H1 (cell line): ENCODE measurements around the gene EPB41L2. TPM values are rescaled to one million over a fixed set of nuclear protein-coding genes. Genes with fewer than 3 reads are reported as not detected.

Experiments
- MAFK ChIP-seq: IDR thresholded peaks from 2 replicates; pipeline ENCODE4 v1.6.1; 2012; ENCODE audit warnings: low read depth, mild to moderate bottlenecking, improper control_type of control experiment, low read length
- TBP ChIP-seq: IDR thresholded peaks from 2 replicates; pipeline ENCODE4 v1.6.1; 2011; ENCODE audit warnings: low read depth, low read length, improper control_type of control experiment
- polyA plus RNA-seq, 7 experiments: library from polyadenylated mRNA; depleted of rRNA in 3 of 7; stranded (reverse) in 5 of 7; unstranded in 2 of 7; fragments of >200 nt in 5 of 7; fragments of 200-250 nt in 2 of 7; gene quantifications; 1 replicate in 5 of 7; 2 replicates in 1 of 7; 4 replicates in 1 of 7; pipeline versions ENCODE4 v1.2.1 to v1.2.3, GENCODE V29; 2011 to 2013; ENCODE audit warnings: missing spikeins in 2 of 7, mixed read lengths in 2 of 7
- total RNA-seq: library from RNA; stranded (reverse); fragmentation: NEBNext Ultra II Directional; extraction: Animal tissue kit (Norgen Biotek cat#: 25700); gene quantifications from 2 replicates; pipeline ENCODE4 v1.2.1, GENCODE V29; 2021
- TF ChIP-seq, protein P1 (sequence below): fragments of 300-600 bp; sonication (generic); IDR thresholded peaks from 2 replicates; pipeline ENCODE4 v1.7.1; 2012; ENCODE audit warnings: low read length, moderate library complexity, mild to moderate bottlenecking, inconsistent platforms; ENCODE audit not compliant: insufficient replicate concordance

The EPB41L2 gene
- total and polyA plus RNA-seq, 2 of the 8 experiments (the other 6 are each of a cell fraction or from before 2014, with no cell fraction given), result 22.5 to 123 TPM

DNA sequence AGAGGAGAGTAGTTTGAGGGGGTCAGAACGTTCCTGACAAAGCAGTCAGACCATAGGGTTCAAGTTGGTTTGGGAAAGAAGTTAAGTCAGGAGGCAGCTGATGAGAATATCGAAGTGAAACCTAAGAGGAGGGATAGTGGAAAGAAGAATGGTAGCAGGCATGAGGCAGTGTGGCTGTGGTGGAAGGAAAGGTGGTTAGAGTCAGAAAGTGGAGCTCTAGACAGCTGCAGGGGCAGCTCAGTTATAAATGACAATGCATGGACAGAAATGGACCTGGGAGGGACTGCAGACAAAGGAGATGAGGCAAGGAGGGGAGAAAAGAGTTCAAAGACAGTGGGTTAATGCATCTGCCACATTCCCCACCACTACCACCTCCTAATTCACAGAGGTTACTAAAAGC lies 169.3 kb downstream of the EPB41L2 start (continued):
- TF ChIP-seq, protein P1, sequence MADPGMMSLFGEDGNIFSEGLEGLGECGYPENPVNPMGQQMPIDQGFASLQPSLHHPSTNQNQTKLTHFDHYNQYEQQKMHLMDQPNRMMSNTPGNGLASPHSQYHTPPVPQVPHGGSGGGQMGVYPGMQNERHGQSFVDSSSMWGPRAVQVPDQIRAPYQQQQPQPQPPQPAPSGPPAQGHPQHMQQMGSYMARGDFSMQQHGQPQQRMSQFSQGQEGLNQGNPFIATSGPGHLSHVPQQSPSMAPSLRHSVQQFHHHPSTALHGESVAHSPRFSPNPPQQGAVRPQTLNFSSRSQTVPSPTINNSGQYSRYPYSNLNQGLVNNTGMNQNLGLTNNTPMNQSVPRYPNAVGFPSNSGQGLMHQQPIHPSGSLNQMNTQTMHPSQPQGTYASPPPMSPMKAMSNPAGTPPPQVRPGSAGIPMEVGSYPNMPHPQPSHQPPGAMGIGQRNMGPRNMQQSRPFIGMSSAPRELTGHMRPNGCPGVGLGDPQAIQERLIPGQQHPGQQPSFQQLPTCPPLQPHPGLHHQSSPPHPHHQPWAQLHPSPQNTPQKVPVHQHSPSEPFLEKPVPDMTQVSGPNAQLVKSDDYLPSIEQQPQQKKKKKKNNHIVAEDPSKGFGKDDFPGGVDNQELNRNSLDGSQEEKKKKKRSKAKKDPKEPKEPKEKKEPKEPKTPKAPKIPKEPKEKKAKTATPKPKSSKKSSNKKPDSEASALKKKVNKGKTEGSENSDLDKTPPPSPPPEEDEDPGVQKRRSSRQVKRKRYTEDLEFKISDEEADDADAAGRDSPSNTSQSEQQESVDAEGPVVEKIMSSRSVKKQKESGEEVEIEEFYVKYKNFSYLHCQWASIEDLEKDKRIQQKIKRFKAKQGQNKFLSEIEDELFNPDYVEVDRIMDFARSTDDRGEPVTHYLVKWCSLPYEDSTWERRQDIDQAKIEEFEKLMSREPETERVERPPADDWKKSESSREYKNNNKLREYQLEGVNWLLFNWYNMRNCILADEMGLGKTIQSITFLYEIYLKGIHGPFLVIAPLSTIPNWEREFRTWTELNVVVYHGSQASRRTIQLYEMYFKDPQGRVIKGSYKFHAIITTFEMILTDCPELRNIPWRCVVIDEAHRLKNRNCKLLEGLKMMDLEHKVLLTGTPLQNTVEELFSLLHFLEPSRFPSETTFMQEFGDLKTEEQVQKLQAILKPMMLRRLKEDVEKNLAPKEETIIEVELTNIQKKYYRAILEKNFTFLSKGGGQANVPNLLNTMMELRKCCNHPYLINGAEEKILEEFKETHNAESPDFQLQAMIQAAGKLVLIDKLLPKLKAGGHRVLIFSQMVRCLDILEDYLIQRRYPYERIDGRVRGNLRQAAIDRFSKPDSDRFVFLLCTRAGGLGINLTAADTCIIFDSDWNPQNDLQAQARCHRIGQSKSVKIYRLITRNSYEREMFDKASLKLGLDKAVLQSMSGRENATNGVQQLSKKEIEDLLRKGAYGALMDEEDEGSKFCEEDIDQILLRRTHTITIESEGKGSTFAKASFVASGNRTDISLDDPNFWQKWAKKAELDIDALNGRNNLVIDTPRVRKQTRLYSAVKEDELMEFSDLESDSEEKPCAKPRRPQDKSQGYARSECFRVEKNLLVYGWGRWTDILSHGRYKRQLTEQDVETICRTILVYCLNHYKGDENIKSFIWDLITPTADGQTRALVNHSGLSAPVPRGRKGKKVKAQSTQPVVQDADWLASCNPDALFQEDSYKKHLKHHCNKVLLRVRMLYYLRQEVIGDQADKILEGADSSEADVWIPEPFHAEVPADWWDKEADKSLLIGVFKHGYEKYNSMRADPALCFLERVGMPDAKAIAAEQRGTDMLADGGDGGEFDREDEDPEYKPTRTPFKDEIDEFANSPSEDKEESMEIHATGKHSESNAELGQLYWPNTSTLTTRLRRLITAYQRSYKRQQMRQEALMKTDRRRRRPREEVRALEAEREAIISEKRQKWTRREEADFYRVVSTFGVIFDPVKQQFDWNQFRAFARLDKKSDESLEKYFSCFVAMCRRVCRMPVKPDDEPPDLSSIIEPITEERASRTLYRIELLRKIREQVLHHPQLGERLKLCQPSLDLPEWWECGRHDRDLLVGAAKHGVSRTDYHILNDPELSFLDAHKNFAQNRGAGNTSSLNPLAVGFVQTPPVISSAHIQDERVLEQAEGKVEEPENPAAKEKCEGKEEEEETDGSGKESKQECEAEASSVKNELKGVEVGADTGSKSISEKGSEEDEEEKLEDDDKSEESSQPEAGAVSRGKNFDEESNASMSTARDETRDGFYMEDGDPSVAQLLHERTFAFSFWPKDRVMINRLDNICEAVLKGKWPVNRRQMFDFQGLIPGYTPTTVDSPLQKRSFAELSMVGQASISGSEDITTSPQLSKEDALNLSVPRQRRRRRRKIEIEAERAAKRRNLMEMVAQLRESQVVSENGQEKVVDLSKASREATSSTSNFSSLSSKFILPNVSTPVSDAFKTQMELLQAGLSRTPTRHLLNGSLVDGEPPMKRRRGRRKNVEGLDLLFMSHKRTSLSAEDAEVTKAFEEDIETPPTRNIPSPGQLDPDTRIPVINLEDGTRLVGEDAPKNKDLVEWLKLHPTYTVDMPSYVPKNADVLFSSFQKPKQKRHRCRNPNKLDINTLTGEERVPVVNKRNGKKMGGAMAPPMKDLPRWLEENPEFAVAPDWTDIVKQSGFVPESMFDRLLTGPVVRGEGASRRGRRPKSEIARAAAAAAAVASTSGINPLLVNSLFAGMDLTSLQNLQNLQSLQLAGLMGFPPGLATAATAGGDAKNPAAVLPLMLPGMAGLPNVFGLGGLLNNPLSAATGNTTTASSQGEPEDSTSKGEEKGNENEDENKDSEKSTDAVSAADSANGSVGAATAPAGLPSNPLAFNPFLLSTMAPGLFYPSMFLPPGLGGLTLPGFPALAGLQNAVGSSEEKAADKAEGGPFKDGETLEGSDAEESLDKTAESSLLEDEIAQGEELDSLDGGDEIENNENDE, result no peak
- TF ChIP-seq MAFK, result no peak
- TF ChIP-seq TBP, result no peak
